ENCODE results near the gene GPR146.

GPR146 gene, protein sequence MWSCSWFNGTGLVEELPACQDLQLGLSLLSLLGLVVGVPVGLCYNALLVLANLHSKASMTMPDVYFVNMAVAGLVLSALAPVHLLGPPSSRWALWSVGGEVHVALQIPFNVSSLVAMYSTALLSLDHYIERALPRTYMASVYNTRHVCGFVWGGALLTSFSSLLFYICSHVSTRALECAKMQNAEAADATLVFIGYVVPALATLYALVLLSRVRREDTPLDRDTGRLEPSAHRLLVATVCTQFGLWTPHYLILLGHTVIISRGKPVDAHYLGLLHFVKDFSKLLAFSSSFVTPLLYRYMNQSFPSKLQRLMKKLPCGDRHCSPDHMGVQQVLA

GRCh38 chr7:1044189-1045068, at the start of gene GPR146:
Gene GPR146 (plus strand): TSS chr7:1044546. CDS start chr7:1057516, 12,970 bp downstream.
- Histone ChIP-seq H3K36me3 (ENCODE audit: insufficient read depth, low read length) (no peaks in the 10 kb centered on the region; the same call in 1 of the 2 replicates), H3K79me2 (ENCODE audit: insufficient read depth, low read length) (no peaks in the 10 kb centered on the region), H4K20me1 (ENCODE audit: insufficient read depth, low read length) (no peaks in the 10 kb centered on the region), H3K27ac (ENCODE audit: low read depth, low read length, poor library complexity, severe bottlenecking) (no peak within 1 kb of the TSS), H3K9me2 (ENCODE audit: low read depth, low read length) (no peaks in the 10 kb centered on the region), H3K4me1 (ENCODE audit: insufficient read depth, low read length, severe bottlenecking) (peaks cover 28% of the 10 kb centered on the region), H3K4me2 (ENCODE audit: low read length) (peak within 1 kb of the TSS; percentile 92), H3K4me3 (ENCODE audit: low read depth, low read length, poor library complexity, severe bottlenecking) (peak within 1 kb of the TSS; percentile 65), H3F3A (ENCODE audit: insufficient read depth, low read length) (no peaks in the 10 kb centered on the region), H3K9ac (ENCODE audit: low read length) (peak within 1 kb of the TSS; percentile 61; the same call in 1 of the 2 replicates), H3K27me3 (ENCODE audit: insufficient read depth, low read length) (no peaks in the 10 kb centered on the region), H3K9me3 (ENCODE audit: low read length) (no peaks in the 10 kb centered on the region), H2AFZ (ENCODE audit: low read length) (no peak within 1 kb of the TSS)
- TF ChIP-seq CTCF (IDR thresholded peaks at IDR 0.05; ENCODE audit: low read length), result peak; percentile 64
- no peak for TF ChIP-seq EZH2 (IDR thresholded peaks at IDR 0.05; ENCODE audit: borderline replicate concordance, low read length)

- no peaks in the 10 kb centered on the region for H3K27me3 ChIP-seq (ENCODE audit: insufficient read depth, low read length)
- no peaks in the 10 kb centered on the region for H3K9me2 ChIP-seq (ENCODE audit: low read depth, low read length)
- H3K79me2 ChIP-seq (ENCODE audit: insufficient read depth, low read length), result no peaks in the 10 kb centered on the region
- no peak for TF ChIP-seq EZH2 (IDR thresholded peaks at IDR 0.05; ENCODE audit: borderline replicate concordance, low read length)
- no peak for TF ChIP-seq CTCF (IDR thresholded peaks at IDR 0.05; ENCODE audit: low read length)
- peaks cover 81% of the 10 kb centered on the region for H3K4me1 ChIP-seq (ENCODE audit: insufficient read depth, low read length, severe bottlenecking)
- peak overlapping the region; percentile 42; the same call in 1 of the 2 replicates for H3K4me2 ChIP-seq (ENCODE audit: low read length)
- H3K9ac ChIP-seq (ENCODE audit: low read length), result peak overlapping the region; percentile 37; the same call in 1 of the 2 replicates
- H3K36me3 ChIP-seq (ENCODE audit: insufficient read depth, low read length), result peaks cover 5% of the 10 kb centered on the region; the same call in 1 of the 2 replicates
- peak overlapping the region; percentile 66 for H3K27ac ChIP-seq (ENCODE audit: low read depth, low read length, poor library complexity, severe bottlenecking)
- H3K4me3 ChIP-seq (ENCODE audit: low read depth, low read length, poor library complexity, severe bottlenecking), result peak overlapping the region; percentile 21
- H2AFZ ChIP-seq (ENCODE audit: low read length), result no peak overlapping the region
- no peaks in the 10 kb centered on the region for H3F3A ChIP-seq (ENCODE audit: insufficient read depth, low read length)
- no peaks in the 10 kb centered on the region for H3K9me3 ChIP-seq (ENCODE audit: low read length)
- H4K20me1 ChIP-seq (ENCODE audit: insufficient read depth, low read length), result no peaks in the 10 kb centered on the region
These were observed 49.6 kb upstream of the GPR146 start for GRCh38 chr7:994592-995308.

DNA sequence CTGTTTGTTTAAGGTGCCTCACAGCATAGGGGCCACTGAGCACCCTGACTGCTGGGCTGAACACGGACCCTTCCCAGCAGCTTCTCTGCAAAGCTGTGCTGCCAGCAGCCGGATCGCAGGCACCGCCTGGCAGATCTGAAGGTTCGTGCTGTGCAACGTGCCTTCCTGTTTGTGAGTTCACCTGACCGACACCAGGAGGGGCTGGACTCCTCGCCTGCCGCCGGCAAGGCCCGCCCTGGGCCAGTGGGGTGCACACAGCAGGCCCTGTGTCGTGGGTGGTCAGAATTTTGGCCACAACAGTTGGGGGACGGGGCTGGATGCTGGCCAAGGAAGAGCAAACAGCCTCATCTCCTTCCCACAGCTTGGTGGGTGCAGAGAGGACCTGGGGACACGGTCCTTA, 48.8 kb upstream of the GPR146 start:
- Histone ChIP-seq H3K4me1 (ENCODE audit: insufficient read depth, low read length, severe bottlenecking) (peaks cover 89% of the 10 kb centered on the region), H3F3A (ENCODE audit: insufficient read depth, low read length) (no peaks in the 10 kb centered on the region; the same call in 1 of the 2 replicates), H3K9me2 (ENCODE audit: low read depth, low read length) (no peaks in the 10 kb centered on the region), H3K79me2 (ENCODE audit: insufficient read depth, low read length) (no peaks in the 10 kb centered on the region), H3K9ac (ENCODE audit: low read length) (peak overlapping the region; percentile 37; the same call in 1 of the 2 replicates), H3K36me3 (ENCODE audit: insufficient read depth, low read length) (peaks cover 5% of the 10 kb centered on the region; the same call in 1 of the 2 replicates), H3K4me2 (ENCODE audit: low read length) (peak overlapping the region; percentile 42; the same call in 1 of the 2 replicates), H3K27me3 (ENCODE audit: insufficient read depth, low read length) (no peaks in the 10 kb centered on the region), H3K4me3 (ENCODE audit: low read depth, low read length, poor library complexity, severe bottlenecking) (peak overlapping the region; percentile 21), H3K9me3 (ENCODE audit: low read length) (no peaks in the 10 kb centered on the region), H2AFZ (ENCODE audit: low read length) (no peak overlapping the region), H3K27ac (ENCODE audit: low read depth, low read length, poor library complexity, severe bottlenecking) (peak overlapping the region; percentile 66), H4K20me1 (ENCODE audit: insufficient read depth, low read length) (no peaks in the 10 kb centered on the region)
- 0 out of 2 replicates have a peak, but pooled peaks have one; percentile 20 for TF ChIP-seq CTCF (IDR thresholded peaks at IDR 0.05; ENCODE audit: low read length)
- TF ChIP-seq EZH2 (IDR thresholded peaks at IDR 0.05; ENCODE audit: borderline replicate concordance, low read length), result no peak
